Measurements from ENCODE around the gene COPRS.

COPRS gene

GRCh38 chr17:31875081-31875480 is 16.0 kb upstream of the COPRS start:
- Histone ChIP-seq H3K27me3 (ENCODE audit: control insufficient read depth, low read length) (no peaks in the 10 kb centered on the region), H3K4me3 (ENCODE audit: low read length) (no peak overlapping the region), H3K79me2 (ENCODE audit: control insufficient read depth, low read length) (no peaks in the 10 kb centered on the region), H3K9me3 (ENCODE audit: control insufficient read depth, insufficient read depth, low read length) (no peaks in the 10 kb centered on the region), H3K4me2 (ENCODE audit: low read length) (no peak overlapping the region), H3F3A (ENCODE audit: control insufficient read depth, insufficient read depth) (no peaks in the 10 kb centered on the region; the same call in 1 of the 2 replicates), H3K9me2 (replicated peaks; ENCODE audit: control insufficient read depth, low read length) (no peaks in the 10 kb centered on the region), H3K4me1 (ENCODE audit: control insufficient read depth, low read length) (no peaks in the 10 kb centered on the region), H3K27ac (ENCODE audit: low read depth, low read length) (no peak overlapping the region), H3K36me3 (ENCODE audit: control insufficient read depth, low read length) (peaks cover 92% of the 10 kb centered on the region), H4K20me1 (ENCODE audit: control insufficient read depth, insufficient read depth, low read depth, low read length) (no peaks in the 10 kb centered on the region)
- TF ChIP-seq CTCF (IDR thresholded peaks at IDR 0.05; ENCODE audit: low read depth, low read length, poor library complexity, severe bottlenecking) (no peak), EZH2phosphoT487 (IDR thresholded peaks at IDR 0.05; ENCODE audit: borderline replicate concordance, low read length) (no peak)

- H3K4me2 ChIP-seq (ENCODE audit: low read length): no peak overlapping the region
- H3K27ac ChIP-seq (ENCODE audit: low read depth, low read length): no peak overlapping the region
- H3K4me3 ChIP-seq (ENCODE audit: low read length): no peak overlapping the region
- no peaks in the 10 kb centered on the region for H3K79me2 ChIP-seq (ENCODE audit: control insufficient read depth, low read length)
- H3K9me2 ChIP-seq (replicated peaks; ENCODE audit: control insufficient read depth, low read length): no peaks in the 10 kb centered on the region
- peaks cover 89% of the 10 kb centered on the region for H3K36me3 ChIP-seq (ENCODE audit: control insufficient read depth, low read length)
- no peaks in the 10 kb centered on the region for H3K4me1 ChIP-seq (ENCODE audit: control insufficient read depth, low read length)
- H3K9me3 ChIP-seq (ENCODE audit: control insufficient read depth, insufficient read depth, low read length): no peaks in the 10 kb centered on the region
- H4K20me1 ChIP-seq (ENCODE audit: control insufficient read depth, insufficient read depth, low read depth, low read length): no peaks in the 10 kb centered on the region
- H3F3A ChIP-seq (ENCODE audit: control insufficient read depth, insufficient read depth): 0 out of 2 replicates have a peak, but pooled peaks cover 2% of the 10 kb centered on the region
- TF ChIP-seq EZH2phosphoT487 (IDR thresholded peaks at IDR 0.05; ENCODE audit: borderline replicate concordance, low read length): no peak
- TF ChIP-seq CTCF (IDR thresholded peaks at IDR 0.05; ENCODE audit: low read depth, low read length, poor library complexity, severe bottlenecking): no peak
- H3K27me3 ChIP-seq (ENCODE audit: control insufficient read depth, low read length): no peaks in the 10 kb centered on the region
Measured at GRCh38 chr17:31869797-31870568, 10.9 kb upstream of the COPRS start.

DNA sequence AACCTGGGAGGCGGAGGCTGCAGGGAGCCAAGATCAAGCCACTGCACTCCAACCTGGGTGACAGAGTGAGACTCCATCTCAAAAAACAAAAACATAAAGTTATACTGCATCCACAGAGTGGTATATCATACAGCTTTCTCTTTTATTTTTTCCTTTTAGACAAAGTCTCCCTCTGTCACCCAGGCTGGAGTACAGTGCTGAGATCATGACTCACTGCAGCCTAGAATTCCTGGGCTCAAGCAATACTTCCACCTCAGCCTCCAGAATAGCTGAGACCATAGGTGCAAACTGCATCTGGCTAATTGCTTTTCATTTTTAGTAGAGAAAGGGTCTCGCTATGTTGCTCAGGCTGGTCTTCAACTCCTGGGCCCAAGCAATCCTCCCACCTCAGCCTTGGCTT is 10.0 kb upstream of the COPRS start:
- H3K27me3 ChIP-seq (ENCODE audit: control insufficient read depth, low read length): no peaks in the 10 kb centered on the region
- H3K4me2 ChIP-seq (ENCODE audit: low read length): no peak overlapping the region
- no peak overlapping the region for H3K4me3 ChIP-seq (ENCODE audit: low read length)
- no peaks in the 10 kb centered on the region for H3K4me1 ChIP-seq (ENCODE audit: control insufficient read depth, low read length)
- H3K9me2 ChIP-seq (replicated peaks; ENCODE audit: control insufficient read depth, low read length): no peaks in the 10 kb centered on the region
- H4K20me1 ChIP-seq (ENCODE audit: control insufficient read depth, insufficient read depth, low read depth, low read length): no peaks in the 10 kb centered on the region
- no peak overlapping the region for H3K27ac ChIP-seq (ENCODE audit: low read depth, low read length)
- H3K36me3 ChIP-seq (ENCODE audit: control insufficient read depth, low read length): peaks cover 90% of the 10 kb centered on the region
- H3F3A ChIP-seq (ENCODE audit: control insufficient read depth, insufficient read depth): 0 out of 2 replicates have a peak, but pooled peaks cover 2% of the 10 kb centered on the region
- H3K79me2 ChIP-seq (ENCODE audit: control insufficient read depth, low read length): no peaks in the 10 kb centered on the region
- no peak for TF ChIP-seq EZH2phosphoT487 (IDR thresholded peaks at IDR 0.05; ENCODE audit: borderline replicate concordance, low read length)
- no peak for TF ChIP-seq CTCF (IDR thresholded peaks at IDR 0.05; ENCODE audit: low read depth, low read length, poor library complexity, severe bottlenecking)
- H3K9me3 ChIP-seq (ENCODE audit: control insufficient read depth, insufficient read depth, low read length): no peaks in the 10 kb centered on the region
